ENCODE measurements around the gene IRGC.

The IRGC gene

DNA sequence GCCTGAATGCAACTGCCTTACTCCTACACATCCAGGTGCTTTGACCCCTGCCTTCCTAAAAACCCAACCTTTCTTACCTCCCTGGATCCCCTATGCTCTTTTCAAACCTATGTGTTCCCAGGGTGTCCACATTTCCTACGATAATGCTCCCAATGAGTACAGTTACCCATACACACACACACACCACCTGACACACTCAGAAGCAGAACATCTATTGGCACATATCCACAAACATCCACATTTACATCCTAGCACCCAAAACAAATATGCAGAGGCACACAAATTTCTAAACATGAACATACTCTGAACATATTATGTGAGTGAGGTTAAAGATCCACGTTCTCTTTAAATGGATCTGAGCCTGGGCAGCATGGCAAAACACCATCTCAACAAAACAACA is 23.5 kb upstream of the IRGC start:
- no peak for DNase-seq

DNA sequence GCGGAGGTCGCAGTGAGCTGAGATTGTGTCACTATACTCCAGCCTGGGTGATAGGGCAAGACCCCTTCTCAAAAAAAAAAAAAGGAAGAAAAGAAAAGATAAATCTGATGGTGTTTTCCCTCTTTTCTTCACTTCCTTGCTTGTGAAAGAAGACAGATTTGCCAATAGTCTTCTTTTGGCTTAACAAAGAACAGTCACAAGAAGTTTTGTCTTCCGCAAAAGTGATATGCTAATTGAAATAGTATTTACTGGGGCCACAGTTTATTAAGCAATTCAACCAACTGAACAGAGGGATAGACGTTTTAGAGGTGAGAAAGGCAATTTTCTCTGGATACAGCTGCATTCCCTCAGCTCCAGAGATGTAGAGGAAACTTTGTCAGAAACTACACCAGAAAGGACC is 23.0 kb upstream of the IRGC start:
- no peak for DNase-seq

DNA sequence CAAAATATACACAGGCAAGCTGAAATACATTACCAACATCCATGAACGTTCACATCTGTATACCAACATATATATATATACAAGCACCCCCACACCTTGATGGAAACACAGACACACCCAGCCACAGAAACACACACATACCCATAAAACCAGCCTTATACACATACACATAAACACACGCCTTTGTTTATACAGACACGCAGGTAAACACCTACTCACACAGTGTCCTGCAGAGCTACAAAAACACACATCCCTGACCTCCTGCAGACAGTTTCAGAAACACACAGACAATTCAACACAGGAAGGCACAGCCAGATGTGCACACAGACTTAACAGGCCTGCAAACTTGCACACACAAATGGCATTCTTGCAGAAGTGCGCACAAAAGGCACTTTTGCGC is 21.3 kb upstream of the IRGC start:
- DNase-seq: no peak

DNA sequence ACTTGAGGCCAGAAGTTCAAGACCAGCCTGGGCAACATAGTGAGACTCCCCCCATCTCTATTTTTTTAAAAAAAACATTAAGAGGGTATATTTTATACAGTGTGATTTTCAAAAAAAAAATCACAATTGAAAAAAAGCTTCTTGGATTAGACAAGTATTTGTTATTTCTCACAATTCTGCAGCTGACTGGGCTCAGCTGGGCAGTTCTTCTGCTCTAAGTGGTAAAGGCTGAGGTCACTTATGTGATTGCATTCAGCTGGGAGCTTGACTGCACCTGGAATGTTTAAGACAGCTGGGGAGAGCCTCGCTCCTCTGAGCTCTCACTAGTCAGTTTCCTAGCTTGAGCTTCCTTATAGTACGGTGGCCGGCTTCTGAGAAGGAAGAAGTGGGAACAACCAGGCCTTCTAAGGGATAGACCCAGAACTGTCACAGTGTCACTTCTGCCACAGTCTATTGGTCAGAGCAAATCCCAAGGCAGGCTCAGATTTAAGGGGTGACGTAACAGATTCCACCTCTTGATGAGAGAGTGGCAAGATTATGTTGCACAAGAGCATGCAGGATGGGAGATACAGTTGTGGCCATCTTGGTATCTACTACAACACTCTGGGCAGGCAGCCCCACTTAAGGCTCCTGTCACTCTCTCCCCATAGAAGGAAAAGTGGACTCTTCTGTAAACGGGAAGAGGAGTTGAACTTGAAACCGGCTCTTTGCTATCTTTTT is 19.7 kb upstream of the IRGC start:
- no peak for DNase-seq

DNA sequence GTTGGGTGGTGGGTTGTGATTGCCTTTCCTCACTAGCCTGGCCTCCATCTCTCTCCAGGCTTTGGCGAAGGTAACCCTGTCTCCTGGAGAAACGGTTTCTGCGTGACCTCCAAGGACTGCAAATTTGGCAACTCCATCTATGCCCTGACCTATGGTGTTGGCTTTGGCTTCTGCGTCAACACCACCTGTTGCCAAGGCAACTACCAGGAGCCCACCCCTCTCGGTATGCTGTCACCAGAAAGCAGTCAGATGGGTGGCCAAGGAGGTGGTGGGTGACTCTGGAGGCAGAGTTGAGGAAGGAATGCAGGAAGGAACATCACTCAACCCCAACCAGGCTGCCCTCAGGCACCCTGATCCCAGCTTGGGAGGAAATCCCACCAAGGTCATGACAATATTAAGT is 18.6 kb upstream of the IRGC start:
- DNase-seq: no peak

DNA sequence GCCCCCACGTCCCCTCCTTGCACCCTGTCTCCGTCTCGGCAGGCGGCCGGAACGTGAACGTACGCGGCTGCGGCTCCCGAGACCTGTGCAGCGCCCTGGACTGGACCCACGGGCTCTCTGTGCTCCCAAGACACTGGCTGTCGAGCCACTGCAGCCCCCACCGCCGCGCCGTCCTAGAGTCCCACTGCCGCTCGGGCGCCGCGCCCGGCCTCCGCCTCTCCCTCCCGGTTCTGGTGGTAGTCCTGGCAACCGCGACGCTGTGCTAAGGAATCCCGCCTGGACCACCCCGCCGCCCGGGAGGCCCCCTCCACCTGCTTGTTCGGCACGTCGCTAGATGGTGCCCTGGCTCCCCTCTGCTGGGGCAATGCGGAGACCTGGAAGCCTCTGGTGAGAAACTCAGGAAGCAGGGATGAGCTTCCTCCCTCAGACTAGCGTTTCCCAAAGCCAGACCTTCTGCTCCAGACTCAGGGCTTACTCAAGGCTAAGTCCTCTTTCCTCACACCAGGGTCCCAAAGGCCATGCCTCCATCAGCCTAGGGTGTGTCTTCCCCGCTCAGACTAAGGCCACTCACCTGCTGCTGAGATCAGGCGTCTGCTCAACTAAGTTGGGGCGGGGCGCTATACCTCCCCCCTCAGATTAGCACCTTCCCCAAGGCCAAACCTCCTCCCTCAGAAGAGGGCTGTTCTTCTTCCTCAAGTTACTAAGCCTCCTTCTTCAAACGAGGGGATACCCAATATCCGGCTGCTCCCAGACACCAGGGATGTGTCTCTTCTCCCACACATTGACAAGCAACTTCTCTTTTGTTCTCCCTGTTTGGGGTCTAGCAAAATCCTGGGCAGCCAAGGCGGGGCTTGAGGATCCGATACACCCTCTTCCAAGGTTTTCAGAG is 16.1 kb upstream of the IRGC start:
- peak; percentile 43 for DNase-seq

DNA sequence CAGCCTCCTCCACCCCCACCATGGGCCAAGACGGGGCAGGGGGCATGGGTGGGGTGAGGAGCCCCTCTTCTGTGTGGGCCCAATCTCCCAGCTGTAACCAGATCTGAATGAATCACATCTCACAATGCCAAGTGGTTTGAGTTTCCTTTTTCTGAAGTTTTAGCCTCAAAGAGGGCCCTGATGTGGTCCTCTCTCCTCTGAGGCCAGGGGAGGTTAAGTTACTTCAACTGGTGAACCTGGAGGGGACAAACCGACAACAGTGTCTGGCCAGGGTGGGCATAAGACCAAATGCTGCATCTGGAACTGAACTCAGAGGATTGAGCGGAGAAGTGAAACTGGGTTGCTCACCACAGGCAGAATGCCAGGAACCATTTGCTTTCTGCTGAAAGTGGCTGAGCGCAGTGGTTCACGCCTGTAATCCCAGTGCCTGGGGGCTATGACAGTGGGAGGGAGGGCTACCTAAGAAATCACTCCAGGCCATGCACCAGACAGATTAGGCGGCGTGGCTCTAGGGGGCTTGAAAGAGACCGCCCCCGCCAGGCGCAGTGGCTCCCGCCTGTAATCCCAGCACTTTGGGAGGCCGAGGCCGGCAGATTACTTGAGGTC is 15.4 kb upstream of the IRGC start:
- peak; percentile 75 for DNase-seq

DNA sequence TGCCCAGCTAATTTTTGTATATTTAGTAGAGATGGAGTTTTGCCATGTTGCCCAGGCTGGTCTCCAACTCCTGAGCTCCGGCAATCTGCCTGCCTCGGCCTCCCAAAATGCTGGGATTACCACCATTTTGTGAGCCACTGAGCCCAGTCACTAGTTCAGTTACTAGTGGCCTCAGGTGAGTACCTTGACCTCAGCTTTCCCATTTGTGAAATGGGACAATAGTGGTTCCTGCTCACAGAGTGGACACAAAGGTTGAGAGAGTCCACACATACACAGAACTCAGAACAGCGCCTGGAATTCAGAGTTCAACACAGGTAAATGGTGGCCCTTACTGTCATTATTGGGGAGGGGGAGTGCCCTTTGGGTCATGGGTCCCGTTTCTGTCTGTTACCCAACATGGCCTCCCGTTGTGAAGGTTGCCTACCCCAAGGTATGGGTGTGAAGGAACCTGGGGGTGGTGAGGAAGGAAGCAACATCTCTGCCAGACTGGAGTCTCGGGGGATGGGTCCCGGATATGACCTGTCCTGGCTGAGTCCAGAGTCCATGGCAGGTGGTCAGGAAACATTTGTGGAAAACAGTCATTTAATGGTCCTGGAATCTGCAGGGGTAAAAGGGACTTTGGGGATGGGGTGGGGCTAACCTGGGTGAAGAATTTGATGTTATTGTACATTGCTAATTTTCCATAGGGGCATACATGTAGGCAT is 11.7 kb upstream of the IRGC start:
- no peak for DNase-seq

DNA sequence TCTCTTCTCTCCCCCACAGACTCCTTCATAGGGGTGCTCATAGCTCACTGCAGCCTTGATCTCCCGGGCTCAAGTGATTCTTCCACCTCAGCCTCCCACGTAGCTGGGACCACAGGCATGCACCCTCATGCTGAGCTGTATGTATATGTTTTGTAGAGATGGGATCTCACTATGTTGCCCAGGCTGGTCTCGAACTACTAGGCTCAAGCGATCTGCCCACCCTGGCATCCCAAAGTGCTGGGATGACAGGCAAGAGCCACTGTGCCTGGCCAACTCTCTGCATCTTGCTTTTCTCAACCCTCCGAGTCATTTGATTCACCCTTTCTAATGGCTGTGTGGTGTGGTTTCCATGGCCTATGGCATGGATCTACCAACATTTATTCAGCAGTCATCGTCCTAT is 10.1 kb upstream of the IRGC start:
- DNase-seq: no peak

DNA sequence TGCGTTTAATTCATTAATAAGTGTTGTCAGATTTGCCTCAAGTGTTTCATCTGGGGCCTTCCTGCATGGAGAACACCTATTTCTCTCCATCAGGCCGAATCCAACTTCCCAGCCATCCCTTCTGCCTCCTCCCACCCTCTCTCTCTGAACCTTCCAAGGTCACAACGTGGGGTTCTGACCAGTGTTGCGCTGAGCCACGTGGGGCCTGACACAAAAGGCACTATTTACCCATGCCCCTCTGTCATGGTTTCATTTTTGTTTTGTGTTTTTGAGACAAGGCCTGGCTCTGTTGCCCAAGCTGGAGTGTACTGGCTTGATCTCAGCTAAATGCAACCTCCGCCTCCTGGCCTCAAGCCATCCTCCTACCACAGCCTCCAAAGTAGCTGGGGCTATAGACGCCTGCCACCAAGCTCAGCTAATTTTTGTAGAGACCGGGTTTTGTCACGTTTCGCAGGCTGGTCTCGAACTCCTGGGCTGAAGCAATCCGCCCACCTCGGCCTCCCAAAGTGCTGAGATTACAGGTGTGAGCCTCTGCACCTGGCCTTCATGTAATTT is 8.6 kb upstream of the IRGC start:
- no peak for DNase-seq

DNA sequence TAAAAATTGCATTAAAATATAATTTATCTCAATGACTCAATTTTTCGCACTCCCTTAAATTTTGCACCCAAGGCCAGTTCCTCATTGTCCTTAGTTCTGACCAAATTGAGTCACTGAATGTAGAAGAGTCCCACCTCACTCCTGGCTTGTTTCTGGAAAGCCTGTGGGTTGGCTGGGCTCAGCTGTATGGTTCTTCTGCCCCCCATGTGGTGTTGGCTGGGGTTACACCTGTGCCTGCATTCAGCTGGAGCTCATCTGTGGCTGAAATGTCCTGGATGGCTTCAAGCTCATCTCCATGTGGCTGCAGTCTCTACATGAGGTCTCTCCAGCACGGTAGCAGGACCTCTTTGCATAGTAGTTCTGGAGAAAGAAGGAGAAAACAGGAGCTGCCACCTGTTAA is 7.2 kb upstream of the IRGC start:
- no peak for DNase-seq

DNA sequence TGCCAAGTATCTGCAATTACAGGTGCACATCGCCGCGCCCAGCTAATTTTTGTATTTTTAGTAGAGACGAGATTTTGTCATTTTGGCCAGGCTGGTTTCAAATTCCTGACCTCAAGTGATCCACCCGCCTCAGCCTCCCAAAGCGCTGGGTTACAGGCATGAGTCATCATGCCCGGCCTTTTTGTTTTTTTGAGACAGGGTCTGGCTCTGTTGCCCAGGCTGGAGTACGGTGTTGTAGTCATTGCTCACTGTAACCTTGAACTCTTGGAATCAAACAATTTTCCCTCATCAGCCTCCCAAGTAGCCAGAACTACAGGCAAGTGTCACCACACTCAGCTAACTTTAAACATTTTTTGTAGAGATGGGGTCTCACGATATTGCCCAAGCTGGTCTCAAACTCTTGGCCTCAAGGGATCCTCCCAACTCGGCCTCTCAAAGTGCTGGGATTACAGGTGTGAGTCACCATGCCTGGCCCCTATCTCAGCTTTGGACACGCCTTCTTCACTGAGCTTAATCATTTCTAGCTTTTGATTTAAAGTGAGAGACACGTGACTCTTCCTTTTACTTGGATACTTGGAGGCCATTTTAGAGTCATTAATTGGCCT is 4.0 kb upstream of the IRGC start:
- DNase-seq: no peak

DNA sequence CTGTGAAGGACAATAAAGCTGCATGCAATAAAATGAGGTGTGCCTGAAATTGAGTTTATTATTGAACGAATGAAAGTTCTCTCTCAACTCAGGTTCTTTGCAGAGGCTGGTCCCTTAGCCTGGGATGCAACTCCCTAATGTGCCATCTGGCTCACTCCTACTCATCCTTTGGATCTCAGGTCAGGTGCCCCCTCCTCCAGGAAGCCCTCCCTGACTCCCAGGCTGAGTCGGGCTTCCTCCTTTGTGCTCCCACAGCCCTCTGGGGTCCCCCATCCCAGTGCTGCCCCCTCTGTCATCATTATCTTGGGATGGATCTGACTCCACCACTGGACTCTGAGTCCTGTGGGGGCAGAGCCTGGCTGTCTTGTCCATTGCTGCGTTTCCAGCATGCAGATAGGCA is 2.7 kb upstream of the IRGC start:
- DNase-seq: no peak

DNA sequence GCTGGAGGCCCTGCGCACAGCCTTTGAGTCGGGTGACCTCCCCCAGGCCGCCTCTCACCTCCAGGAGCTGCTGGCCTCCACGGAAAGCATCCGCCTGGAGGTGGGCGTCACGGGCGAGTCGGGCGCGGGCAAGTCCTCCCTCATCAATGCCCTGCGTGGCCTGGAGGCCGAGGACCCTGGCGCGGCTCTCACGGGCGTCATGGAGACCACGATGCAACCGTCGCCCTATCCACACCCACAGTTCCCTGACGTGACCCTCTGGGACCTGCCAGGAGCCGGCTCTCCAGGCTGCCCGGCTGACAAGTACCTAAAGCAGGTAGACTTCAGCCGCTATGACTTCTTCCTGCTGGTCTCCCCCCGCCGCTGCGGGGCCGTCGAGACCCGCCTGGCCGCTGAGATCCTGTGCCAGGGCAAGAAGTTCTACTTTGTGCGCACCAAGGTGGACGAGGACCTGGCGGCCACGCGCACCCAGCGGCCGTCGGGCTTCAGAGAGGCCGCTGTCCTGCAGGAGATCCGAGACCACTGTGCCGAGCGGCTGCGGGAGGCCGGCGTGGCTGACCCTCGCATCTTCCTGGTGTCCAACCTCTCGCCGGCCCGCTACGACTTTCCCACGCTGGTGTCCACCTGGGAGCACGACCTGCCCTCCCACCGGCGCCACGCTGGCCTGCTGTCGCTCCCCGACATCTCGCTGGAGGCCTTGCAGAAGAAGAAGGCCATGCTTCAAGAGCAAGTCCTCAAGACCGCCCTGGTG is 2.9 kb downstream of the IRGC start:
- no peak for DNase-seq

DNA sequence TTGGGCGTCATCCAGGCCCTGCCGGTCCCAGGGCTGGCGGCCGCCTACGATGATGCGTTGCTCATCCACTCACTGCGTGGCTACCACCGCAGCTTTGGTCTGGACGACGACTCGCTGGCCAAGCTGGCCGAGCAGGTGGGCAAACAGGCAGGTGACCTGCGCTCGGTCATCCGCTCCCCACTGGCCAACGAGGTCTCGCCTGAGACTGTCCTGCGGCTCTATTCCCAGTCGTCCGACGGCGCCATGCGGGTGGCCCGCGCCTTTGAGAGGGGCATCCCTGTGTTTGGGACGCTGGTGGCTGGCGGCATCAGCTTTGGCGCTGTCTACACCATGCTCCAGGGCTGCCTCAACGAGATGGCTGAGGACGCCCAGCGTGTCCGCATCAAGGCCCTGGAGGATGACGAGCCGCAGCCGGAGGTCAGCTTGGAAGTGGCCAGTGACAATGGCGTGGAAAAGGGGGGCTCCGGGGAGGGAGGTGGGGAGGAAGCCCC is 3.5 kb downstream of the IRGC start:
- DNase-seq: no peak

DNA sequence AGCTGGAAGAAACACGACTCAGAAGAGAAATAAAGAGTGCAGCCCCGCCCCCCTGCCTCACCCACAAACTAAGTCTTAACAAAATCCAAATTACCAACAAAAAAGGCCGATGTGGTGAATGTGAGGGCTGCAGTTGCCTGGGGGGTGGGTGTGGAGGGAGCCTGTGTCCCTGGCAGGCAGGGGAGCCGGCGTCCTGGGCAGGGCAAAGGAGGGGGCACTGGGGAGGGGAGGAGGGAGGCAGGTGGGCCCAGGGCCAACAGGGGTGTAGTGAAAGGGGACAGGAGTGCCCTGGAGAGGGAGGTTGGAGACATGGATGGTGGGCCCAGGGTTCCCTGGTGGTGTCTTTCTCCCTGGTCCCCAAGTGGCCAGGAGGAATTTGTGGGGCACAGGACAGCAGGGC is 4.0 kb downstream of the IRGC start:
- no peak for DNase-seq

DNA sequence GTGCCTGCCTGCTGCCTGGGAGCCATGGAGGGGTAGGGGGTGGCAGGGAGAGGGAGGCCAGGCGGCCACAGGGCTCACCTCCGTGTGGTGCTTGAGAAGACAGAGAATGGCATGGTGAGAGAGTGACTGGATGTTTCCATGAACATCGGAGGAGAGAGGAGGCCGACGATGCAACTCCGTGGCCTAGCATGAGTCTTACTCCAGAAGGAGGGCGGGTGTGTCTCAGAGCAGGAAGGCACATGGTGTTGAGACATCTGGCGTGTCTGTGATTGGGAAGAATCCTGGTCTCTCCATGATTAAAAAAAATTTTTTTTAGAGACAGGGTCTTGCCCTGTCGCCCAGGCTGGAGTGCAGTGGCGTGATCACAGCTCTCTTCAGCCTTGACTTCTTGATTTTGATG is 5.1 kb downstream of the IRGC start:
- no peak for DNase-seq

DNA sequence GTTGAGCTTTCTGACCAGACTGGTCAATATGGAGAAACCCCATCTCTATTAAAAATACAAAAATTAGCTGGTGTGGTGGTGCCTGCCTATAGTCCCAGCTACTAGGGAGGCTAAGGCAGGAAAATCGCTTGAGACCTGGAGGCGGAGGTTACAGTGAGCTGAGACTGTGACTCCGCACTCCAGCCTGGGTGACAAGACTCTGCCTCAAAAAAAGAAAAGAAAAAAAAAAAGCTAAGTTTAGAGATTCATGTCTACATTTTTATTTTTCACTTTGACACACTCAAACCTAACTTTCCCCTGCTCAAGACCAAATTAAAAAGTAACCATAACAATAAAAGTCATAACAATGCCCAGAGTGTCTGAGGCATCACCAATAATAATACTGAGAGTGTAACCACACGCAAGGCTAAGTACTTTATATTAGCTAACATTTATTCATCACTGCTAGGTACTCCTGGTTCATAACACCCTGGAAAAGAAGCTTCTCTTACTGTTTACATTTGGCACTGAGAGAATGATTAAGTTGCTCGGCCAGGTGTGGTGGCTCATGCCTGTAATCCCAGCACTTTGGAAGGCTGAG is 5.7 kb downstream of the IRGC start:
- DNase-seq: no peak

DNA sequence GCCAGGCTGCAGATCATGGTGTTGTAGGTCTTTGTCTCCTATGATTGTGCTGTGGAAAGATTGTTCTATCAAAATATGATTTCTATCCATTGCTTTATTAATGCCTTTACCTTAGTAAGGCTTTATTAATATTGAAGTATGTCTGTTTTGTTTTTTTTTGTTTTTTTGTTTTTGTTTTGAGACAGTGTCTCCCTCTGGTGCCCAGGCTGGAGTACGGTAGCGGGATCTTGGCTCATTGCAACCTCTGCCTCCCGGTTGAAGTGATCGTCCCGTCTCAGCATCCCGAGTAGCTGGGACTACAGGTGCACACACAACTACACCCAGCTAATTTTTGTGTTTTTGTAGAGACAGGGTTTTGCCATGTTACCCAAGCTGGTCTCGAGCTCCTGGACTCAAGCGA is 7.7 kb downstream of the IRGC start:
- DNase-seq: no peak

DNA sequence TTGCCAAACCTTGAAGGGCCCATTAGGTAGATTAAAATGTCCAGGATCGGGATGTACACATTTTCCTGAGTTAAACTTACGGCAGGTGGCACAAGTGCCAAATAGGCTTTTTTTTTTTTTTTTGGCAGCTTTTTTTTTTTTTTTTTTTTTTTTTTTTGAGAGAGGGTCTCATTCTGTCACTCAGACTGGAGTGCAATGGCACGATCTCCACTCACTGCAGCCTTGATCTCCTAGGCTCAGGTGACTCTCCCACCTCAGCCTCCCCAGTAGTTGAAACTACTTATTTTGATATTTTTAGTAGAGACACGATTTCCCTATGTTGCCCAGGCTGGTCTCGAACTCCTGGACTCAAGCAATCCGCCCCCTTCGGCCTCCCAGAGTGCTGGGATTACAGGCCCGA is 9.0 kb downstream of the IRGC start:
- DNase-seq: no peak

DNA sequence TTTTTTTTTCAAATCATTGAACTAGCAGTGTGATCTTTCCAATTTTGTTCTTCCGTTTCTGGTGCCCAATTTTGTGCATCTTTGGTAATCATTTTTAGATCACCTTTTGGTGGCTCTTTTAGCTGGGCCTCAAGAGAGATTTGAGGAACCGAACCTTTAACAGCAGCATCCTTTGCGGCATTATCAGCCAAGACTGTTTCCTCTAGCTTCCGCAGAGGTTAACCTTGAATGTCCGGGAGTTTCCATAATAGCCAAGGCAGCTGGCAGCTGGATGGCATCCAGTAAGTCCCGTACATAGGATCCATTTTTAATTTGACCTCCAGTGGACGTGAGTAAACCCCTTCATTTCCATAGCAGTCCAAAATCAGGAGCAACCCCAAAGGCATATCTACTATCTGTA is 9.6 kb downstream of the IRGC start:
- DNase-seq: no peak

All from fibroblast of skin of abdomen (primary cell).